GM12878 (cell line): Measurements from ENCODE around the gene ARHGEF3. TPM values are rescaled to one million over a fixed set of nuclear protein-coding genes. Genes with fewer than 3 reads are reported as not detected.

Experiments used
- ATAC-seq: fragments of 200-7000 bp; cut with Tn5 transposase; 3 replicates; pipeline ENCODE4 v1.9.1; 2020; ENCODE audit warnings: mild to moderate bottlenecking, moderate library complexity
- BruUV-seq: library from RNA; stranded (reverse); fragments of 400-500 nt; replicated peaks from 2 replicates; lab custom pipeline; 2021; lab: Mats Ljungman, UMichigan
- CTCF ChIA-PET: fragments of 300-600 bp; sonication (Branson Sonifier 250); formaldehyde crosslinking; extraction: SDS; loops from one replicate; lab custom pipeline; 2021; ENCODE audit warnings: inconsistent platforms; lab: Yijun Ruan, JAX
- POLR2A ChIA-PET: fragments of 350-600 bp; formaldehyde crosslinking; extraction: SDS; loops from one replicate; lab custom pipeline; 2021; ENCODE audit warnings: inconsistent platforms; lab: Charles Lee
- RAD21 ChIA-PET: fragments of 300-600 bp; sonication (Branson Sonifier 250); formaldehyde crosslinking; loops from one replicate; lab custom pipeline; 2023; ENCODE audit warnings: antibody characterized with exemption; ENCODE audit not compliant: unreplicated experiment; lab: Charles Lee
- SMC1A ChIA-PET: fragments of 300-600 bp; sonication (Branson Sonifier 250); formaldehyde crosslinking; loops from one replicate; lab custom pipeline; 2023; ENCODE audit not compliant: unreplicated experiment, uncharacterized antibody; lab: Charles Lee
- DNase-seq: peaks from one replicate; pipeline ENCODE4 v3.0.0-alpha.2; 2011; ENCODE audit warnings: low read depth, low spot score
- FAIRE-seq: peaks from 3 replicates; lab custom pipeline; 2011; peaks lifted over from hg19 to GRCh38; lab: Jason Lieb, UNC
- H2AFZ ChIP-seq: 2 replicates; pipeline ENCODE4 v1.6.0; 2011; ENCODE audit warnings: low read depth, low read length, control low read depth; ENCODE audit not compliant: control insufficient read depth
- H3K27ac ChIP-seq: 2 replicates; pipeline ENCODE4 v1.5.1; 2011; ENCODE audit warnings: control low read depth; ENCODE audit not compliant: control insufficient read depth, insufficient read depth
- H3K27me3 ChIP-seq, 2 experiments: replicated peaks in 1 of 2; 2 replicates each; pipeline versions ENCODE4 v1.6.0 to v1.6.1; 2011; ENCODE audit warnings: low read length in 1 of 2; ENCODE audit not compliant: control insufficient read depth in 2 of 2, insufficient read depth in 2 of 2
- H3K36me3 ChIP-seq, 2 experiments: 2 replicates each; pipeline ENCODE4 v1.5.1; 2011; ENCODE audit warnings: low read length in 1 of 2; ENCODE audit not compliant: control insufficient read depth in 2 of 2, insufficient read depth in 2 of 2
- H3K4me1 ChIP-seq: 2 replicates; pipeline ENCODE4 v1.6.1; 2011; ENCODE audit warnings: mild to moderate bottlenecking, low read length, moderate library complexity, mixed read lengths; ENCODE audit not compliant: control insufficient read depth, insufficient read depth
- H3K4me2 ChIP-seq: 2 replicates; pipeline ENCODE4 v1.6.0; 2011; ENCODE audit warnings: control low read depth; ENCODE audit not compliant: control insufficient read depth, insufficient read depth
- H3K4me3 ChIP-seq: fragments of 200-600 bp; sonication (generic); 2 replicates; pipeline ENCODE4 v1.5.1; 2016
- H3K79me2 ChIP-seq: 2 replicates; pipeline ENCODE4 v1.6.0; 2011; ENCODE audit warnings: low read length; ENCODE audit not compliant: control insufficient read depth, insufficient read depth
- H3K9ac ChIP-seq: 2 replicates; pipeline ENCODE4 v1.8.0; 2011; ENCODE audit warnings: low read length, control low read depth, mixed read lengths; ENCODE audit not compliant: control insufficient read depth, insufficient read depth
- H3K9me3 ChIP-seq: replicated peaks from 3 replicates; pipeline ENCODE4 v1.5.1; 2011; ENCODE audit warnings: mild to moderate bottlenecking, low read length; ENCODE audit not compliant: control insufficient read depth, insufficient read depth
- H4K20me1 ChIP-seq: 2 replicates; pipeline ENCODE4 v1.6.0; 2011; ENCODE audit not compliant: control insufficient read depth, insufficient read depth
- ATF7 ChIP-seq: fragments of 450-650 bp; IDR thresholded peaks from 2 replicates; pipeline ENCODE4 v1.6.1; 2016; ENCODE audit warnings: low read depth, mild to moderate bottlenecking
- CREM ChIP-seq: IDR thresholded peaks from 2 replicates; pipeline ENCODE4 v1.6.1; 2014; ENCODE audit warnings: antibody characterized with exemption, low read depth
- MXI1 ChIP-seq: fragments of 150-350 bp; IDR thresholded peaks from 2 replicates; pipeline ENCODE4 v1.6.1; 2011; ENCODE audit warnings: low read depth, mild to moderate bottlenecking, inconsistent platforms, low read length, improper control_type of control experiment
- STAT3 ChIP-seq: IDR thresholded peaks from 2 replicates; pipeline ENCODE4 v1.6.1; 2011; ENCODE audit warnings: low read depth, low read length, improper control_type of control experiment
- WGBS: methylation state at CpG from one replicate; pipeline ENCODE4 v1.1.6; 2016; ENCODE audit warnings: low lambda C conversion rate; ENCODE audit not compliant: insufficient replicate concordance, insufficient coverage; ENCODE audit errors: missing lambda C conversion rate; 5-methylcytosine and 5-hydroxymethylcytosine counted together
- in situ Hi-C: fragments of 300-500 bp; cut with MboI; formaldehyde crosslinking; loops from 9 replicates; pipeline ENCODE4 v1.14.3; 2018; ENCODE audit warnings: mixed read lengths
- intact Hi-C: fragments of 100-400 bp; cut with micrococcal nuclease; formaldehyde crosslinking; loops from one replicate; pipeline ENCODE4 v1.14.2; 2022; ENCODE audit not compliant: unreplicated experiment
- polyA plus RNA-seq, 11 experiments: library from polyadenylated mRNA; depleted of rRNA in 4 of 11; unstranded in 6 of 11; stranded (reverse) in 5 of 11; fragments of >200 nt; fragmentation: Nextera tagmentation in 4 of 11; fragmentation: Illumina TruSeq in 1 of 11; extraction: Ambion mirVana in 4 of 11; extraction: Trizol in 1 of 11; gene quantifications; 1 replicate in 1 of 11; 2 replicates in 10 of 11; pipeline versions ENCODE4 v1.2.1 to v1.2.3, GENCODE V29; 2011 to 2016; ENCODE audit warnings: inconsistent platforms in 2 of 11, missing spikeins in 2 of 11, low read depth in 1 of 11
- total RNA-seq, 4 experiments: library from RNA; depleted of rRNA in 3 of 4; stranded (reverse); fragments of >200 nt in 3 of 4; fragmentation: Illumina TruSeq in 1 of 4; extraction: Trizol in 1 of 4; gene quantifications; 2 replicates each; pipeline versions ENCODE4 v1.2.1 to v1.2.3, GENCODE V29; 2013 to 2021
- TF ChIP-seq, protein P1 (sequence below): fragments of 450-650 bp; IDR thresholded peaks from 2 replicates; pipeline ENCODE4 v1.6.1; 2017; ENCODE audit warnings: mild to moderate bottlenecking

The ARHGEF3 gene
- total and polyA plus RNA-seq, 10 of the 15 experiments (the other 5 are each of a cell fraction or from before 2014, with no cell fraction given), result 21.8 to 78.7 (median 56.2) TPM

DNA sequence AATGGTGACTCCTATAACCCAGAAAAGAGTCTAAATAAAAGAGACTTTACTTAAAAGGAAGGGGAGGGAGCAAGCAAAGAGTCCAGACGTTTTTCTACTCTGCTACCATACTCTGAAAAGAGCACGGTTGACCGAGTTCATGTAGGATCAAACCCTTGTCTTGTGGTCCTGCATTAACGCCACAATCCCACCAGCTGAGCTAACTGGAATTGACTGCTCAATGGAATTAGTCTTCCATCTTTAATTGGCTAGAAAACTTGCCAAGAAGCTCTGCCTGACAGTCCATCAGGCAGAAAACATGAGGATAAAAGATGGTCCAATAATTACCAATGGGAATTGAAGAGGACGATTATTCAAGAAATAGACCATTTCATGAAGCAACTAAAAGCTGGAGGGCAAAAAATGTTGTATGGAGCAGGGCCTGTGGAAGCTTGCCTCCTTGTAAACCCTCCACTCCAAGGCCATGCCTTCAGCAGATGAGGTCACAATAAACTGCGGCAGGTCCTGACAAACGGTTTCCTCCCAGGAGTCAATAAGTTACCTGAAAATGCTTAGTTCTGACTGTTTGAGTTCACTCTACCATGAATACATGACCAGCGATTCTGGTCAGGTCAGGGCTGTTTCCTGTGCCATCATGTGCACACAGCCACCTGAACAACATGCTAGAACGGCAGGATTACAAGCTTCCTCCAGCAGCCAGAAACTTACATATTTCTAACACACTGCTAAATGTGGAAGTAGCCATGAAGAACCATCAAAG, 35.6 kb upstream of the ARHGEF3 start (continued):
- TF ChIP-seq, protein P1, sequence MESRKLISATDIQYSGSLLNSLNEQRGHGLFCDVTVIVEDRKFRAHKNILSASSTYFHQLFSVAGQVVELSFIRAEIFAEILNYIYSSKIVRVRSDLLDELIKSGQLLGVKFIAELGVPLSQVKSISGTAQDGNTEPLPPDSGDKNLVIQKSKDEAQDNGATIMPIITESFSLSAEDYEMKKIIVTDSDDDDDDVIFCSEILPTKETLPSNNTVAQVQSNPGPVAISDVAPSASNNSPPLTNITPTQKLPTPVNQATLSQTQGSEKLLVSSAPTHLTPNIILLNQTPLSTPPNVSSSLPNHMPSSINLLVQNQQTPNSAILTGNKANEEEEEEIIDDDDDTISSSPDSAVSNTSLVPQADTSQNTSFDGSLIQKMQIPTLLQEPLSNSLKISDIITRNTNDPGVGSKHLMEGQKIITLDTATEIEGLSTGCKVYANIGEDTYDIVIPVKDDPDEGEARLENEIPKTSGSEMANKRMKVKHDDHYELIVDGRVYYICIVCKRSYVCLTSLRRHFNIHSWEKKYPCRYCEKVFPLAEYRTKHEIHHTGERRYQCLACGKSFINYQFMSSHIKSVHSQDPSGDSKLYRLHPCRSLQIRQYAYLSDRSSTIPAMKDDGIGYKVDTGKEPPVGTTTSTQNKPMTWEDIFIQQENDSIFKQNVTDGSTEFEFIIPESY, result no peak
- TF ChIP-seq MXI1 (no peak), STAT3 (no peak)

DNA sequence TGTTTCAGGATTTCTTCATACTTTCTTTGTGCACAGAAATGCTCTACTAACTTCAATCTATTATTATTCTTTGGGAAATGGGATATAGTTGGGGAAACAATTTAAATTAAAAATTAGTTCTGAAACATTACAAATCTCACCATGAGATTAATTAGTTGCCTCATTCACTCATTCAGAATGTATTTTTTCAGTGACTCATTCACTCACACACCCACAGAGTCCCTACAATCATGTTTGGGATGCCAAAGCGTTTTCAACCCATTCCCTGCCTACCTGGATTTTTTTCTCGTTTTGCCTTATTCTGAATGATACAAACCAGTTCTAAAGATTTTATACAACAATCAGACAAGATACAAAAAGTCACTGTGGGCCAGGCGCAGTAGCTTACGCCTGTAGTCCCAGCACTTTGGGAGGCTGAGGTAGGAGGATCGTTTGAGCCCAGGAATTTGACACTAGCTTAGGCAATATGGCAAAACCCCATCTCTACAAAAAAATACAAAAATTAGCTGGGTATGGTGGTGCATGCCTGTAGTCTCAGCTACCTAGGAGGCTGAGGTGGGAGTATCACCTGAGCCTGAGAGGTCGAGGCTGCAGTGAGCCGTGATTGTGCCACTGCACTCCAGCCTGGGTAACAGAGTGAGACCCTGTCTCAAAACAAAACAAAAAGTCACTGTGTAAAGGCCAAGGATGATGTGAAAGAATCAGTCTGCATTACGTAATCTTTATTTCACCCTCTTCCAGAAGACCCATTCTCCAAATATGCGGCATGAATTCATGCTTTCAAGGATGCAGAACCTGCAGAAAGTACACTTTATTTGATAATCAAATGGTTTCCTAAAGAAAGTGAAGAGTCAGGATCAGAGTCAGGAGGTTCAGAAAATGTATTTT, 34.8 kb upstream of the ARHGEF3 start:
- peak; percentile 34 for ATAC-seq
- BruUV-seq, result no TSS peak
- ChIA-PET CTCF (interaction anchor here (1.0 to 3.4 kb wide), 5 partner anchors 10 to 152 kb away, joined by 3 to 8 read pairs (median 3); no protein-coding TSS in a partner anchor), RAD21 (interaction anchor here (1.6 to 6.5 kb wide), 2 partner anchors 23 to 37 kb away, joined by 3 to 29 read pairs; partner anchors contain the start of gene ARHGEF3), SMC1A (interaction anchor here (0.7 to 5.5 kb wide), 15 partner anchors 10 to 210 kb away, joined by 3 to 32 read pairs (median 5); no protein-coding TSS in a partner anchor), POLR2A (no interaction called here)
- no peak for DNase-seq
- no peaks in the 10 kb centered on the region for H3K79me2 ChIP-seq
- H4K20me1 ChIP-seq, result no peaks in the 10 kb centered on the region
- H3K9ac ChIP-seq, result no peak overlapping the region
- TF ChIP-seq ATF7 (peak; percentile 57; the same call in 1 of the 2 replicates), CREM (peak; percentile 9; the same call in 1 of the 2 replicates)
- TF ChIP-seq, protein P1, result no peak
- no peaks in the 10 kb centered on the region for H3K9me3 ChIP-seq
- H3K36me3 ChIP-seq, result no peaks in the 10 kb centered on the region
- no peaks in the 10 kb centered on the region for H3K27me3 ChIP-seq
- in situ Hi-C loops (no loop called here), intact Hi-C loops (loop anchor here (1.0 kb wide), 1 partner anchor 28 kb away; no protein-coding TSS in a partner anchor)
- FAIRE-seq, result no peak
- WGBS, result 51% methylated on average over 9 of the region's 9 CpGs
- no peak overlapping the region for H2AFZ ChIP-seq
- H3K4me2 ChIP-seq, result no peak overlapping the region
- peaks cover 7% of the 10 kb centered on the region for H3K4me1 ChIP-seq
- no peak overlapping the region for H3K4me3 ChIP-seq
- H3K27ac ChIP-seq, result no peak overlapping the region
